Stomach (tissue), 4 donors: Measurements from ENCODE around the gene ROBO2.

Experiments used
- EP300 ChIP-seq: sonication (generic); formaldehyde crosslinking; IDR thresholded peaks from one replicate; pipeline ENCODE4 v1.6.1; 2017; ENCODE audit warnings: antibody characterized with exemption
- POLR2A ChIP-seq, 4 donors: fragments of 450-650 bp; IDR thresholded peaks; one replicate each; pipeline ENCODE4 v1.6.1; 2016; ENCODE audit warnings: antibody characterized with exemption in 4 of 4, control low read depth in 2 of 4, mild to moderate bottlenecking in 1 of 4, moderate library complexity in 1 of 4
- POLR2AphosphoS5 ChIP-seq, 3 donors: sonication (generic); formaldehyde crosslinking; IDR thresholded peaks; one replicate each; pipeline ENCODE4 v1.6.1; 2016; ENCODE audit warnings: antibody characterized with exemption in 3 of 3
- TF ChIP-seq, protein P1 (sequence below), 7 experiments: fragments of 450-650 bp in 4 of 7; fragments of 200-600 bp in 3 of 7; sonication (generic) in 3 of 7; IDR thresholded peaks; one replicate each; pipeline ENCODE4 v1.5.1; 2016 to 2019; ENCODE audit warnings: antibody characterized with exemption in 7 of 7, control low read depth in 2 of 7, mild to moderate bottlenecking in 1 of 7

DNA sequence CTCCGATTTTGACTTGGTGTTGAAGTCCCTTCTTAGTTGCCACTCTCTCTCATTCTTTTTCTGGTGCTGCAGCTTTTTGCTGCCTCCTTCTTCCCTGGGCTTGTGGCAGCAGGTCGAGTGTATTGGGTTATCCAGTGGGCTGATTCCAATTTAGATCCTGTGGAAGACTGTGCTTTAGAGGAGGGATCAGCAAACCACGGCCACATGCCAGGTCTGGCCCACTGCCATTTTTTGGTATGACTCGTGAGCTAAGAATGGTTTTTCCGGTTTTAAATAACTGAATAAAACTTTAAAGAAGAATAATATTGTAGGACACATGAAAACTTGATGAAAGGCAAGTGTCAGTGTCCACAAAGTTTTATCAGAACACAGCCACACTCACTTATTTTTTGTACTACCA lies 330.5 kb downstream of the ROBO2 start:
- TF ChIP-seq, protein P1, sequence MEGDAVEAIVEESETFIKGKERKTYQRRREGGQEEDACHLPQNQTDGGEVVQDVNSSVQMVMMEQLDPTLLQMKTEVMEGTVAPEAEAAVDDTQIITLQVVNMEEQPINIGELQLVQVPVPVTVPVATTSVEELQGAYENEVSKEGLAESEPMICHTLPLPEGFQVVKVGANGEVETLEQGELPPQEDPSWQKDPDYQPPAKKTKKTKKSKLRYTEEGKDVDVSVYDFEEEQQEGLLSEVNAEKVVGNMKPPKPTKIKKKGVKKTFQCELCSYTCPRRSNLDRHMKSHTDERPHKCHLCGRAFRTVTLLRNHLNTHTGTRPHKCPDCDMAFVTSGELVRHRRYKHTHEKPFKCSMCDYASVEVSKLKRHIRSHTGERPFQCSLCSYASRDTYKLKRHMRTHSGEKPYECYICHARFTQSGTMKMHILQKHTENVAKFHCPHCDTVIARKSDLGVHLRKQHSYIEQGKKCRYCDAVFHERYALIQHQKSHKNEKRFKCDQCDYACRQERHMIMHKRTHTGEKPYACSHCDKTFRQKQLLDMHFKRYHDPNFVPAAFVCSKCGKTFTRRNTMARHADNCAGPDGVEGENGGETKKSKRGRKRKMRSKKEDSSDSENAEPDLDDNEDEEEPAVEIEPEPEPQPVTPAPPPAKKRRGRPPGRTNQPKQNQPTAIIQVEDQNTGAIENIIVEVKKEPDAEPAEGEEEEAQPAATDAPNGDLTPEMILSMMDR (IDR thresholded peaks at IDR 0.05), result no peak
- TF ChIP-seq POLR2AphosphoS5 (IDR thresholded peaks at IDR 0.05), result no peak
- no peak for TF ChIP-seq POLR2A (IDR thresholded peaks at IDR 0.05)
- no peak for TF ChIP-seq EP300
